GM19395 (cell line): ENCODE measurements around the gene DLG2.
"Not testable (repeated sequence)": the region's sequence is repeated elsewhere in the genome, so short reads cannot be mapped to it uniquely, and the experiment has no call there.

ENCODE experiments used
- ATAC-seq: cut with Tn5 transposase; IDR thresholded peaks from one replicate; pipeline ENCODE4 v1.9.1; 2021; ENCODE audit warnings: mild to moderate bottlenecking, moderate library complexity; ENCODE audit not compliant: unreplicated experiment

DLG2 gene

GRCh38 chr11:84865791-84866535 is 761.2 kb downstream of the DLG2 start:
- ATAC-seq: no peak

- ATAC-seq: no peak
Observed at GRCh38 chr11:84865257-84865656, 761.9 kb downstream of the DLG2 start.

GRCh38 chr11:84857746-84858145 is 769.4 kb downstream of the DLG2 start:
- no peak for ATAC-seq

- ATAC-seq: no peak
Observed at GRCh38 chr11:84855508-84856245, 771.5 kb downstream of the DLG2 start.

GRCh38 chr11:84854498-84854880 is 772.7 kb downstream of the DLG2 start:
- no peak for ATAC-seq

- ATAC-seq: no peak
Observed at GRCh38 chr11:84853841-84854497, 773.2 kb downstream of the DLG2 start.

GRCh38 chr11:84847842-84848241 is 779.3 kb downstream of the DLG2 start:
- ATAC-seq: no peak

GRCh38 chr11:84840201-84840600 is 786.9 kb downstream of the DLG2 start:
- ATAC-seq: not testable (repeated sequence)

GRCh38 chr11:84837402-84838069 is 789.6 kb downstream of the DLG2 start:
- ATAC-seq: no peak

- ATAC-seq: no peak
Observed at GRCh38 chr11:84836371-84836770, 790.8 kb downstream of the DLG2 start.

- ATAC-seq: no peak
Observed at GRCh38 chr11:84833488-84834088, 793.6 kb downstream of the DLG2 start.

- no peak for ATAC-seq
Observed at GRCh38 chr11:84830372-84830771, 796.8 kb downstream of the DLG2 start.

GRCh38 chr11:84829162-84829561 is 798.0 kb downstream of the DLG2 start:
- no peak for ATAC-seq

- no peak for ATAC-seq
Observed at GRCh38 chr11:84828616-84829015, 798.5 kb downstream of the DLG2 start.

GRCh38 chr11:84825106-84825660 is 802.0 kb downstream of the DLG2 start:
- ATAC-seq: no peak

- no peak for ATAC-seq
Observed at GRCh38 chr11:84824624-84825023, 802.5 kb downstream of the DLG2 start.

- no peak for ATAC-seq
Observed at GRCh38 chr11:84819537-84819936, 807.6 kb downstream of the DLG2 start.

- ATAC-seq: no peak
Observed at GRCh38 chr11:84819128-84819527, 808.0 kb downstream of the DLG2 start.

GRCh38 chr11:84817998-84818397 is 809.1 kb downstream of the DLG2 start:
- no peak for ATAC-seq

- ATAC-seq: no peak
Observed at GRCh38 chr11:84812471-84812969, 814.6 kb downstream of the DLG2 start.
